WTC11 (cell line): Measurements from ENCODE around the gene EPN3. TPM values are rescaled to one million over a fixed set of nuclear protein-coding genes. Genes with fewer than 3 reads are reported as not detected.
A peak's percentile ranks its signal among the peaks of the same experiment; 100 is the strongest.

ENCODE experiments used
- ATAC-seq: fragments of 200-7000 bp; cut with Tn5 transposase; 2 replicates; pipeline ENCODE4 v1.10.0; 2021; ENCODE audit warnings: mild to moderate bottlenecking, moderate library complexity
- CTCF ChIA-PET: fragments of 300-600 bp; sonication (Branson Sonifier 250); formaldehyde crosslinking; loops from one replicate; lab custom pipeline; 2021; ENCODE audit warnings: antibody characterized with exemption; lab: Charles Lee
- POLR2A ChIA-PET: fragments of 350-600 bp; sonication (Branson Sonifier 250); formaldehyde crosslinking; loops from one replicate; lab custom pipeline; 2021; ENCODE audit warnings: antibody characterized with exemption; lab: Charles Lee
- DNase-seq: peaks from one replicate; pipeline ENCODE4 v3.0.0; 2021; ENCODE audit warnings: low spot score
- H3K27ac Mint-ChIP-seq: 2 replicates; pipeline ENCODE4 v1.8.0; 2021; ENCODE audit warnings: mixed read lengths
- H3K27me3 Mint-ChIP-seq: 2 replicates; pipeline ENCODE4 v1.8.0; 2021; ENCODE audit warnings: low read depth, mild to moderate bottlenecking, moderate library complexity, mixed read lengths
- H3K36me3 Mint-ChIP-seq: 2 replicates; pipeline ENCODE4 v1.8.0; 2021; ENCODE audit warnings: mixed read lengths
- H3K4me1 Mint-ChIP-seq: 2 replicates; pipeline ENCODE4 v1.8.0; 2022; ENCODE audit warnings: mixed read lengths
- H3K4me3 Mint-ChIP-seq: 2 replicates; pipeline ENCODE4 v1.8.0; 2021; ENCODE audit warnings: mild to moderate bottlenecking, moderate library complexity, mixed read lengths
- H3K9me3 Mint-ChIP-seq: 2 replicates; pipeline ENCODE4 v1.8.0; 2021; ENCODE audit warnings: mixed read lengths
- ATF2 ChIP-seq: sonication (generic); formaldehyde crosslinking; IDR thresholded peaks from 2 replicates; pipeline ENCODE4 v1.8.1; 2022; ENCODE audit warnings: low read depth, missing genetic modification reagents, borderline replicate concordance
- ATF3 ChIP-seq: sonication (generic); formaldehyde crosslinking; conservative IDR thresholded peaks from 2 replicates; pipeline ENCODE4 v1.8.1; 2022; ENCODE audit warnings: mild to moderate bottlenecking, missing genetic modification reagents
- CBFB ChIP-seq: sonication (generic); formaldehyde crosslinking; IDR thresholded peaks from 2 replicates; pipeline ENCODE4 v1.8.1; 2022; ENCODE audit warnings: mild to moderate bottlenecking, low read depth, missing genetic modification reagents
- EMX1 ChIP-seq: fragments of 250-450 bp; sonication (Bioruptor Pico); IDR thresholded peaks from 2 replicates; pipeline ENCODE4 v1.8.0; 2021; ENCODE audit warnings: mild to moderate bottlenecking
- ERG ChIP-seq: fragments of 250-450 bp; sonication (Bioruptor Pico); IDR thresholded peaks from 2 replicates; pipeline ENCODE4 v1.8.0; 2021; ENCODE audit warnings: mild to moderate bottlenecking
- ETV6 ChIP-seq: sonication (generic); formaldehyde crosslinking; IDR thresholded peaks from 2 replicates; pipeline ENCODE4 v1.8.1; 2022; ENCODE audit warnings: mild to moderate bottlenecking, missing genetic modification reagents
- FOXK1 ChIP-seq: sonication (generic); formaldehyde crosslinking; IDR thresholded peaks from 2 replicates; pipeline ENCODE4 v1.8.0; 2022; ENCODE audit warnings: mild to moderate bottlenecking, moderate library complexity, missing genetic modification reagents
- FOXP1 ChIP-seq: sonication (generic); formaldehyde crosslinking; IDR thresholded peaks from 2 replicates; pipeline ENCODE4 v1.8.0; 2022; ENCODE audit warnings: missing genetic modification reagents, mild to moderate bottlenecking, moderate library complexity, borderline replicate concordance
- NFATC4 ChIP-seq: fragments of 250-450 bp; sonication (Bioruptor Pico); IDR thresholded peaks from 2 replicates; pipeline ENCODE4 v1.9.0; 2021; ENCODE audit warnings: mild to moderate bottlenecking
- NR2C2 ChIP-seq: sonication (generic); formaldehyde crosslinking; IDR thresholded peaks from 2 replicates; pipeline ENCODE4 v1.8.0; 2022; ENCODE audit warnings: mild to moderate bottlenecking, missing genetic modification reagents
- OVOL2 ChIP-seq: fragments of 250-450 bp; sonication (Bioruptor Pico); IDR thresholded peaks from 2 replicates; pipeline ENCODE4 v1.9.0; 2021; ENCODE audit warnings: mild to moderate bottlenecking, borderline replicate concordance
- SMAD3 ChIP-seq: sonication (generic); formaldehyde crosslinking; IDR thresholded peaks from 2 replicates; pipeline ENCODE4 v1.8.0; 2022; ENCODE audit warnings: missing genetic modification reagents, mild to moderate bottlenecking, borderline replicate concordance
- TP53 ChIP-seq: sonication (generic); formaldehyde crosslinking; IDR thresholded peaks from 2 replicates; pipeline ENCODE4 v1.8.1; 2023; ENCODE audit warnings: mild to moderate bottlenecking, missing genetic modification reagents
- ZNF219 ChIP-seq: sonication (generic); formaldehyde crosslinking; IDR thresholded peaks from 2 replicates; pipeline ENCODE4 v1.8.0; 2023; ENCODE audit warnings: missing genetic modification reagents, mild to moderate bottlenecking, borderline replicate concordance
- ZNF416 ChIP-seq: fragments of 250-450 bp; sonication (Bioruptor Pico); IDR thresholded peaks from 2 replicates; pipeline ENCODE4 v1.9.0; 2021; ENCODE audit warnings: mild to moderate bottlenecking, inconsistent platforms
- ZNF512 ChIP-seq: sonication (generic); formaldehyde crosslinking; IDR thresholded peaks from 2 replicates; pipeline ENCODE4 v1.8.1; 2022; ENCODE audit warnings: missing genetic modification reagents, borderline replicate concordance
- total RNA-seq: library from RNA; stranded (reverse); gene quantifications from 3 replicates; pipeline ENCODE4 v1.2.3, GENCODE V29; 2021
- TF ChIP-seq, protein P1 (sequence below): sonication (generic); formaldehyde crosslinking; IDR thresholded peaks from 2 replicates; pipeline ENCODE4 v1.8.1; 2023; ENCODE audit warnings: mild to moderate bottlenecking, missing genetic modification reagents
- TF ChIP-seq, protein P2 (sequence below): sonication (generic); formaldehyde crosslinking; IDR thresholded peaks from 2 replicates; pipeline ENCODE4 v1.8.0; 2022; ENCODE audit warnings: mild to moderate bottlenecking, missing genetic modification reagents
- TF ChIP-seq, protein P3 (sequence below): sonication (generic); formaldehyde crosslinking; IDR thresholded peaks from 2 replicates; pipeline ENCODE4 v1.8.1; 2022; ENCODE audit warnings: mild to moderate bottlenecking, moderate library complexity, missing genetic modification reagents
- TF ChIP-seq, protein P4 (sequence below): fragments of 250-450 bp; sonication (Bioruptor Pico); IDR thresholded peaks from 2 replicates; pipeline ENCODE4 v1.9.0; 2021; ENCODE audit warnings: moderate library complexity, mild to moderate bottlenecking, inconsistent platforms, borderline replicate concordance

EPN3 gene
- total RNA-seq, 1 experiment from 2014 or later: 8.8 TPM

DNA sequence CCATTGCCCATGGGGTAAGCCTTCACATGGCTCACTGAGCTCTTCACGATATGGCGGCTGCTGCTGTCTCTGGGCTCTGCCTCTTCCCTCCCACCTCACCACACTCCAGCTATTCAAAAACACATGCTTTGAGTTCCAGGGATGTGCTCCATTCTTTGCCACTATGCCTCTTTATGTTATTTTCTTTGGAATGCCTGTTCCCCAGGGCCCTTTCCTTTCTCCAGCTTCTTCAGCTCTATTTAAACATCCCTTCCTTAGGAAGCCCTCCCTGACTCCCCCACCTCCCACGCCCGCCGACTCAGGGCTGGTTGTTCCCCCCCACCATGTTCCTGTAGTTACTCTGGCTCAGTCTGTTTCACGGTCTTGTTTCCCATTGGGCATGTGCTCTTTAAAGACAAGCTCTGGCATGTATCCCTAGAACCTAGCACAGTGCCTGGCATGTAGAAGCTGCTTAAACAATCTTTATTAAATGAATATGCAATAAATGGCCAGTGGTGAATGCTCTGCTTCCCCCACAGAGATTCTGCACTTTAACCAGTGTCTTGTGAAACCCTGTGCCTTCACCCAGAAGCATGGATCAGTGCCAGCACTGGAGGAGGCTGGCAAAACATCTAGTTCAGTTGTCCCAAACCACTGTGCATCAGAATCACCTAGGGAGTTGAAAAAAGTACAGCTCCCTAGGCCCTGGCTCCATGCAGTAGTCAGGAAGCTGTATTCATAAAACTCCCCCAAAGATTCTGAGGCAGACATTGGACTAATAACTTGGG is 17.4 kb upstream of the EPN3 start (continued):
- TF ChIP-seq ETV6 (CRISPR knock-in tag): no peak

DNA sequence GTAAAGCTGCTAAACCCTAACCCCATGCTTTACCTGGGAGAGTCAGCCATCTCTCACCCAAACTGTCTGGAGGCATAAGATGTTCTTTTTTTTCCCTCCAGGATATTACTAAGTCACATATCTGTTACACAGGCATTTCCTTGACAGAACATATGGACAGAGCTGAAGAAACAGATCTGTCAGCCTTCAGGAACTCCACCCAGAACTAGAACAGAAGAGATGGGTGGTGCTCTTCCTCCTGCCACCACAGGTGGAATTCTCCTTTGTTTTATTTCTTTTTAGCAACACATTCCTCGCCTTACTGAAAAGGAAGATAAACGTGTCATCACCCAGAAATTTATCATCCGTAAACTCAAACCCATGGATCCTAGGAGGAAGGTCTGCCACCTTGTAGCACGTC is 15.5 kb upstream of the EPN3 start:
- no peak for TF ChIP-seq NFATC4
- TF ChIP-seq OVOL2: no peak
- no peak for TF ChIP-seq ATF3 (CRISPR knock-in tag)
- TF ChIP-seq FOXK1 (CRISPR knock-in tag): no peak
- TF ChIP-seq, protein P1, sequence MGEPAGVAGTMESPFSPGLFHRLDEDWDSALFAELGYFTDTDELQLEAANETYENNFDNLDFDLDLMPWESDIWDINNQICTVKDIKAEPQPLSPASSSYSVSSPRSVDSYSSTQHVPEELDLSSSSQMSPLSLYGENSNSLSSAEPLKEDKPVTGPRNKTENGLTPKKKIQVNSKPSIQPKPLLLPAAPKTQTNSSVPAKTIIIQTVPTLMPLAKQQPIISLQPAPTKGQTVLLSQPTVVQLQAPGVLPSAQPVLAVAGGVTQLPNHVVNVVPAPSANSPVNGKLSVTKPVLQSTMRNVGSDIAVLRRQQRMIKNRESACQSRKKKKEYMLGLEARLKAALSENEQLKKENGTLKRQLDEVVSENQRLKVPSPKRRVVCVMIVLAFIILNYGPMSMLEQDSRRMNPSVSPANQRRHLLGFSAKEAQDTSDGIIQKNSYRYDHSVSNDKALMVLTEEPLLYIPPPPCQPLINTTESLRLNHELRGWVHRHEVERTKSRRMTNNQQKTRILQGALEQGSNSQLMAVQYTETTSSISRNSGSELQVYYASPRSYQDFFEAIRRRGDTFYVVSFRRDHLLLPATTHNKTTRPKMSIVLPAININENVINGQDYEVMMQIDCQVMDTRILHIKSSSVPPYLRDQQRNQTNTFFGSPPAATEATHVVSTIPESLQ: no peak
- TF ChIP-seq FOXP1 (CRISPR knock-in tag): no peak
- no peak for TF ChIP-seq ERG (CRISPR knock-in tag)
- TF ChIP-seq TP53 (CRISPR knock-in tag): no peak
- no peak for TF ChIP-seq ZNF416
- no peak for TF ChIP-seq EMX1 (CRISPR knock-in tag)
- TF ChIP-seq, protein P2, sequence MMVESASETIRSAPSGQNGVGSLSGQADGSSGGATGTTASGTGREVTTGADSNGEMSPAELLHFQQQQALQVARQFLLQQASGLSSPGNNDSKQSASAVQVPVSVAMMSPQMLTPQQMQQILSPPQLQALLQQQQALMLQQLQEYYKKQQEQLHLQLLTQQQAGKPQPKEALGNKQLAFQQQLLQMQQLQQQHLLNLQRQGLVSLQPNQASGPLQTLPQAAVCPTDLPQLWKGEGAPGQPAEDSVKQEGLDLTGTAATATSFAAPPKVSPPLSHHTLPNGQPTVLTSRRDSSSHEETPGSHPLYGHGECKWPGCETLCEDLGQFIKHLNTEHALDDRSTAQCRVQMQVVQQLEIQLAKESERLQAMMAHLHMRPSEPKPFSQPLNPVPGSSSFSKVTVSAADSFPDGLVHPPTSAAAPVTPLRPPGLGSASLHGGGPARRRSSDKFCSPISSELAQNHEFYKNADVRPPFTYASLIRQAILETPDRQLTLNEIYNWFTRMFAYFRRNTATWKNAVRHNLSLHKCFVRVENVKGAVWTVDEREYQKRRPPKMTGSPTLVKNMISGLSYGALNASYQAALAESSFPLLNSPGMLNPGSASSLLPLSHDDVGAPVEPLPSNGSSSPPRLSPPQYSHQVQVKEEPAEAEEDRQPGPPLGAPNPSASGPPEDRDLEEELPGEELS (CRISPR knock-in tag): no peak
- Mint-ChIP-seq H3K36me3 (no peaks in the 10 kb centered on the region), H3K27ac (no peak overlapping the region), H3K9me3 (no peaks in the 10 kb centered on the region), H3K4me1 (peaks cover 15% of the 10 kb centered on the region), H3K27me3 (peaks cover 3% of the 10 kb centered on the region), H3K4me3 (no peak overlapping the region)
- ATAC-seq (no peak), DNase-seq (no peak)
- ChIA-PET CTCF (interaction anchor here (0.6 to 1.8 kb wide), 2 partner anchors 10 to 15 kb away, joined by 3 to 5 read pairs; no protein-coding TSS in a partner anchor), POLR2A (no interaction called here)

GRCh38 chr17:50517504-50518383 is 14.8 kb upstream of the EPN3 start:
- ATAC-seq: 0 out of 2 replicates have a peak, but pooled peaks have one; percentile 16
- Mint-ChIP-seq H3K27ac (no peak overlapping the region), H3K9me3 (no peaks in the 10 kb centered on the region), H3K4me3 (no peak overlapping the region), H3K27me3 (peaks cover 3% of the 10 kb centered on the region), H3K4me1 (peaks cover 15% of the 10 kb centered on the region), H3K36me3 (no peaks in the 10 kb centered on the region)
- ChIA-PET POLR2A (no interaction called here), CTCF (interaction anchor here (0.6 to 1.5 kb wide), 2 partner anchors 9 to 17 kb away, joined by 3 to 4 read pairs; no protein-coding TSS in a partner anchor)
- DNase-seq: no peak
- TF ChIP-seq ZNF219: no peak
- TF ChIP-seq, protein P3, sequence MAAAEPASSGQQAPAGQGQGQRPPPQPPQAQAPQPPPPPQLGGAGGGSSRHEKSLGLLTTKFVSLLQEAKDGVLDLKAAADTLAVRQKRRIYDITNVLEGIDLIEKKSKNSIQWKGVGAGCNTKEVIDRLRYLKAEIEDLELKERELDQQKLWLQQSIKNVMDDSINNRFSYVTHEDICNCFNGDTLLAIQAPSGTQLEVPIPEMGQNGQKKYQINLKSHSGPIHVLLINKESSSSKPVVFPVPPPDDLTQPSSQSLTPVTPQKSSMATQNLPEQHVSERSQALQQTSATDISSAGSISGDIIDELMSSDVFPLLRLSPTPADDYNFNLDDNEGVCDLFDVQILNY: no peak
- TF ChIP-seq SMAD3 (CRISPR knock-in tag): no peak
- TF ChIP-seq FOXK1 (CRISPR knock-in tag): no peak
- no peak for TF ChIP-seq ZNF512
- TF ChIP-seq ATF3 (CRISPR knock-in tag): no peak
- TF ChIP-seq, protein P4, sequence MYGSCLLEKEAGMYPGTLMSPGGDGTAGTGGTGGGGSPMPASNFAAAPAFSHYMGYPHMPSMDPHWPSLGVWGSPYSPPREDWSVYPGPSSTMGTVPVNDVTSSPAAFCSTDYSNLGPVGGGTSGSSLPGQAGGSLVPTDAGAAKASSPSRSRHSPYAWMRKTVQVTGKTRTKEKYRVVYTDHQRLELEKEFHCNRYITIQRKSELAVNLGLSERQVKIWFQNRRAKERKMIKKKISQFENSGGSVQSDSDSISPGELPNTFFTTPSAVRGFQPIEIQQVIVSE: no peak
- TF ChIP-seq CBFB: no peak
- no peak for TF ChIP-seq ATF2 (CRISPR knock-in tag)
- TF ChIP-seq NR2C2 (CRISPR knock-in tag): no peak
